Measurements from ENCODE around the gene IL21.

Gene IL21

GRCh38 chr4:122623637-122624166 lies 2.8 kb upstream of the IL21 start:
- Histone ChIP-seq H3K9me3 (ENCODE audit: control insufficient read depth, insufficient read depth, low read length) (no peaks in the 10 kb centered on the region), H3K4me1 (ENCODE audit: control insufficient read depth, low read length) (no peaks in the 10 kb centered on the region), H3K27me3 (ENCODE audit: control insufficient read depth, low read length) (no peaks in the 10 kb centered on the region), H4K20me1 (ENCODE audit: control insufficient read depth, insufficient read depth, low read depth, low read length) (no peaks in the 10 kb centered on the region), H3K27ac (ENCODE audit: low read depth, low read length) (no peak overlapping the region), H3K36me3 (ENCODE audit: control insufficient read depth, low read length) (no peaks in the 10 kb centered on the region), H3K4me3 (ENCODE audit: low read length) (no peak overlapping the region), H3K4me2 (ENCODE audit: low read length) (no peak overlapping the region), H3F3A (ENCODE audit: control insufficient read depth, insufficient read depth) (no peaks in the 10 kb centered on the region), H3K79me2 (ENCODE audit: control insufficient read depth, low read length) (no peaks in the 10 kb centered on the region), H3K9me2 (replicated peaks; ENCODE audit: control insufficient read depth, low read length) (no peaks in the 10 kb centered on the region)
- TF ChIP-seq EZH2phosphoT487 (IDR thresholded peaks at IDR 0.05; ENCODE audit: borderline replicate concordance, low read length), result no peak
- no peak for TF ChIP-seq CTCF (IDR thresholded peaks at IDR 0.05; ENCODE audit: low read depth, low read length, poor library complexity, severe bottlenecking)

- Histone ChIP-seq H3K27me3 (ENCODE audit: control insufficient read depth, low read length) (no peaks in the 10 kb centered on the region), H3K9me3 (ENCODE audit: control insufficient read depth, insufficient read depth, low read length) (no peaks in the 10 kb centered on the region), H3K4me1 (ENCODE audit: control insufficient read depth, low read length) (no peaks in the 10 kb centered on the region), H3F3A (ENCODE audit: control insufficient read depth, insufficient read depth) (no peaks in the 10 kb centered on the region), H3K9me2 (replicated peaks; ENCODE audit: control insufficient read depth, low read length) (no peaks in the 10 kb centered on the region), H3K4me3 (ENCODE audit: low read length) (no peak overlapping the region), H3K79me2 (ENCODE audit: control insufficient read depth, low read length) (no peaks in the 10 kb centered on the region), H3K36me3 (ENCODE audit: control insufficient read depth, low read length) (no peaks in the 10 kb centered on the region), H3K27ac (ENCODE audit: low read depth, low read length) (no peak overlapping the region), H3K4me2 (ENCODE audit: low read length) (no peak overlapping the region), H4K20me1 (ENCODE audit: control insufficient read depth, insufficient read depth, low read depth, low read length) (no peaks in the 10 kb centered on the region)
- TF ChIP-seq EZH2phosphoT487 (IDR thresholded peaks at IDR 0.05; ENCODE audit: borderline replicate concordance, low read length), result no peak
- TF ChIP-seq CTCF (IDR thresholded peaks at IDR 0.05; ENCODE audit: low read depth, low read length, poor library complexity, severe bottlenecking), result no peak
Observed at GRCh38 chr4:122622400-122622799, 1.5 kb upstream of the IL21 start.

GRCh38 chr4:122619611-122620010 lies 1.3 kb downstream of the IL21 start:
- H3K9me3 ChIP-seq (ENCODE audit: control insufficient read depth, insufficient read depth, low read length), result no peaks in the 10 kb centered on the region
- H3F3A ChIP-seq (ENCODE audit: control insufficient read depth, insufficient read depth), result no peaks in the 10 kb centered on the region
- no peak overlapping the region for H3K4me2 ChIP-seq (ENCODE audit: low read length)
- no peaks in the 10 kb centered on the region for H3K9me2 ChIP-seq (replicated peaks; ENCODE audit: control insufficient read depth, low read length)
- H3K36me3 ChIP-seq (ENCODE audit: control insufficient read depth, low read length), result no peaks in the 10 kb centered on the region
- TF ChIP-seq EZH2phosphoT487 (IDR thresholded peaks at IDR 0.05; ENCODE audit: borderline replicate concordance, low read length) (no peak), CTCF (IDR thresholded peaks at IDR 0.05; ENCODE audit: low read depth, low read length, poor library complexity, severe bottlenecking) (no peak)
- no peak overlapping the region for H3K27ac ChIP-seq (ENCODE audit: low read depth, low read length)
- no peaks in the 10 kb centered on the region for H3K4me1 ChIP-seq (ENCODE audit: control insufficient read depth, low read length)
- H4K20me1 ChIP-seq (ENCODE audit: control insufficient read depth, insufficient read depth, low read depth, low read length), result no peaks in the 10 kb centered on the region
- H3K4me3 ChIP-seq (ENCODE audit: low read length), result no peak overlapping the region
- no peaks in the 10 kb centered on the region for H3K79me2 ChIP-seq (ENCODE audit: control insufficient read depth, low read length)
- H3K27me3 ChIP-seq (ENCODE audit: control insufficient read depth, low read length), result no peaks in the 10 kb centered on the region
